Endothelial cell (in vitro differentiated cells): ENCODE measurements around the gene LYPD6. TPM values are rescaled to one million over a fixed set of nuclear protein-coding genes. Genes with fewer than 3 reads are reported as not detected.

Experiments
- DNase-seq: peaks from one replicate; pipeline ENCODE4 v3.0.0; 2021; ENCODE audit warnings: low spot score
- H3K27ac Mint-ChIP-seq: one replicate; pipeline ENCODE4 v1.8.0; 2021; ENCODE audit warnings: mixed read lengths, inconsistent platforms; ENCODE audit not compliant: unreplicated experiment
- H3K27me3 Mint-ChIP-seq: one replicate; pipeline ENCODE4 v1.8.0; 2021; ENCODE audit warnings: mild to moderate bottlenecking, moderate library complexity, mixed read lengths, inconsistent platforms; ENCODE audit not compliant: unreplicated experiment
- H3K36me3 Mint-ChIP-seq: one replicate; pipeline ENCODE4 v1.8.0; 2021; ENCODE audit warnings: mild to moderate bottlenecking, low read depth, mixed read lengths, inconsistent platforms; ENCODE audit not compliant: unreplicated experiment
- H3K4me1 Mint-ChIP-seq: one replicate; pipeline ENCODE4 v1.8.0; 2021; ENCODE audit warnings: mild to moderate bottlenecking, mixed read lengths, inconsistent platforms; ENCODE audit not compliant: unreplicated experiment
- H3K4me3 Mint-ChIP-seq: one replicate; pipeline ENCODE4 v1.8.0; 2021; ENCODE audit warnings: mild to moderate bottlenecking, mixed read lengths, inconsistent platforms; ENCODE audit not compliant: unreplicated experiment
- H3K9me3 Mint-ChIP-seq: one replicate; pipeline ENCODE4 v1.8.0; 2021; ENCODE audit warnings: mixed read lengths, inconsistent platforms; ENCODE audit not compliant: unreplicated experiment
- CTCF ChIP-seq: fragments of 200-600 bp; sonication (generic); IDR thresholded peaks from one replicate; pipeline ENCODE4 v1.5.0; 2021; ENCODE audit warnings: antibody characterized with exemption; ENCODE audit not compliant: unreplicated experiment
- total RNA-seq: library from RNA; stranded (reverse); fragmentation: NEBNext Ultra II Directional; extraction: Animal tissue kit (Norgen Biotek cat#: 25700); gene quantifications from one replicate; pipeline ENCODE4 v1.2.1, GENCODE V29; 2021; ENCODE audit not compliant: unreplicated experiment

LYPD6 gene
- total RNA-seq, 1 donor from 2014 or later: 3.5 TPM

GRCh38 chr2:149472413-149472812, 142.0 kb downstream of the LYPD6 start:
- H3K27me3 Mint-ChIP-seq: no peaks in the 10 kb centered on the region

GRCh38 chr2:149473068-149473467, 142.7 kb downstream of the LYPD6 start:
- no peak for DNase-seq
- no peak overlapping the region for H3K4me3 Mint-ChIP-seq
- H3K4me1 Mint-ChIP-seq: peaks cover 4% of the 10 kb centered on the region
- no peaks in the 10 kb centered on the region for H3K36me3 Mint-ChIP-seq
- H3K9me3 Mint-ChIP-seq: no peaks in the 10 kb centered on the region
- H3K27ac Mint-ChIP-seq: no peak overlapping the region
- no peak for TF ChIP-seq CTCF
- H3K27me3 Mint-ChIP-seq: no peaks in the 10 kb centered on the region

More at GRCh38 chr2:149472413-149472812, 142.0 kb downstream of the LYPD6 start:
- Mint-ChIP-seq H3K9me3 (no peaks in the 10 kb centered on the region), H3K36me3 (no peaks in the 10 kb centered on the region), H3K4me3 (no peak overlapping the region), H3K4me1 (peaks cover 4% of the 10 kb centered on the region), H3K27ac (no peak overlapping the region)
- DNase-seq: no peak
- TF ChIP-seq CTCF: no peak

- Mint-ChIP-seq H3K27ac (no peak overlapping the region), H3K4me1 (peaks cover 3% of the 10 kb centered on the region), H3K27me3 (no peaks in the 10 kb centered on the region)
These were observed 143.1 kb downstream of the LYPD6 start for GRCh38 chr2:149473521-149473920.

GRCh38 chr2:149483004-149483605, 152.7 kb downstream of the LYPD6 start:
- Mint-ChIP-seq H3K27ac (no peak overlapping the region), H3K4me1 (no peaks in the 10 kb centered on the region), H3K4me3 (no peak overlapping the region), H3K27me3 (peaks cover 2% of the 10 kb centered on the region), H3K9me3 (no peaks in the 10 kb centered on the region), H3K36me3 (no peaks in the 10 kb centered on the region)
- no peak for TF ChIP-seq CTCF
- no peak for DNase-seq

More at GRCh38 chr2:149473521-149473920, 143.1 kb downstream of the LYPD6 start:
- no peak for DNase-seq
- TF ChIP-seq CTCF: no peak
- no peaks in the 10 kb centered on the region for H3K36me3 Mint-ChIP-seq
- no peak overlapping the region for H3K4me3 Mint-ChIP-seq
- H3K9me3 Mint-ChIP-seq: no peaks in the 10 kb centered on the region

- Mint-ChIP-seq H3K27me3 (peaks cover 2% of the 10 kb centered on the region), H3K4me1 (no peaks in the 10 kb centered on the region), H3K27ac (no peak overlapping the region), H3K4me3 (no peak overlapping the region), H3K36me3 (no peaks in the 10 kb centered on the region), H3K9me3 (no peaks in the 10 kb centered on the region)
- TF ChIP-seq CTCF: no peak
- DNase-seq: no peak
These were observed 156.3 kb downstream of the LYPD6 start for GRCh38 chr2:149486664-149487063.
